IgD-negative memory B cell (primary cell): ENCODE results near the gene SDC1. TPM values are rescaled to one million over a fixed set of nuclear protein-coding genes. Genes with fewer than 3 reads are reported as not detected.

Source experiments
- H3K27ac Mint-ChIP-seq, 3 donors: one replicate each; pipeline ENCODE4 v1.8.0; 2020 to 2022; ENCODE audit warnings: mild to moderate bottlenecking in 3 of 3, mixed read lengths in 3 of 3, moderate library complexity in 1 of 3
- H3K27me3 Mint-ChIP-seq: one replicate; pipeline ENCODE4 v1.8.0; 2021; ENCODE audit warnings: mixed read lengths
- H3K36me3 Mint-ChIP-seq: one replicate; pipeline ENCODE4 v1.8.0; 2020; ENCODE audit warnings: mild to moderate bottlenecking, mixed read lengths
- H3K4me1 Mint-ChIP-seq, 3 donors: one replicate each; pipeline ENCODE4 v1.8.0; 2020 to 2022; ENCODE audit warnings: mixed read lengths in 3 of 3, mild to moderate bottlenecking in 1 of 3
- H3K4me3 Mint-ChIP-seq, 4 donors: one replicate each; pipeline ENCODE4 v1.8.0; 2020 to 2022; ENCODE audit warnings: mild to moderate bottlenecking in 4 of 4, mixed read lengths in 4 of 4, moderate library complexity in 3 of 4
- H3K9me3 Mint-ChIP-seq, 3 donors: one replicate each; pipeline ENCODE4 v1.8.0; 2020 to 2021; ENCODE audit warnings: mixed read lengths in 3 of 3, mild to moderate bottlenecking in 1 of 3
- polyA plus RNA-seq: library from polyadenylated mRNA; unstranded; fragments of 300-500 nt; fragmentation: Illumina TruSeq; gene quantifications from one replicate; pipeline ENCODE4 v1.2.3, GENCODE V29; 2021

Gene SDC1
- polyA plus RNA-seq, 1 donor from 2014 or later, result 1.3 TPM

DNA sequence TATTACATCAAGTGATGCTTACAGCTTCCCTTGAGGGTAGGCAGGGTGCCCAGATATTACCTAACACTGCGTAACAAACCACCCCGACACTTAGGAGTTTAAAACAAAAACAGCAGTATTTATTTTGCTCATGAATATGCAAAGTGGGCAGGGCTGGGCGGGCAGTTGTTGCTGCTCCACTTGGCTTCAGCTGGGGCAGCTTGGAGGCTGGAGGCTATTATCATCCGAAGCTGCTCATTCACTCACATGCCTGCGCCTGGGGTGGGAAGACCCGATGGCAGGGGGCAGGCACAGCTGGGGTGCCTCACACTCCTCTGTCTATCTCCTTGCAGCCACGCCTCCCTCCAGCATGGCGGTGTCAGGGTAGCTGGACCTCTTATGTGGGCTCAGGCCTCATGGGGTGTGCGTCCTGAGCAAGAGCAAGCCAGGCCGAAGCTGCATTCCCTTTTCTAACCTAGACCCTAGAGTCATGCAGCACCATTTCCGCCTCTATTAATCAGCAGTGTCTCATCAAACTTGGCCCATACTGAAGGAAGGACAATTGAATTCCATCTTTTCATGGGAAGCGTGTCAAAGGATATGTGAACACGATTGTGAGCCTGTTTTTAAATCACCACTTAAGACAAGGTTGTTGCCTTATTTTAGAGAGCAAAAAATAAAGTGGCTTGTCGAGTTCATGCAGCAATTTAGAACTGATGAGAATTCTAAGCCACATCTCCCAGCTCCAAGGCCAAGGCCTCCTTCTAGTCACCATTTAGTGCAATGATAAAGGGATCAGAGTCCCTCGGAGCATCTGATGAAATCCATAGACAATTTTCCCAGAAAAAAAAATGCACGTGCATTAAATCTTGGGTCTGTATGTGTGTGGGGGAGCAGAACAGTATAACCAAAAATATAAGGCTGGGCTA, 54.9 kb downstream of the SDC1 start:
- Mint-ChIP-seq H3K27me3 (peaks cover 9% of the 10 kb centered on the region), H3K4me1 (no peaks in the 10 kb centered on the region), H3K9me3 (no peaks in the 10 kb centered on the region), H3K4me3 (peak overlapping the region in 1 of 4 donors; percentile 6), H3K27ac (no peak overlapping the region), H3K36me3 (no peaks in the 10 kb centered on the region)

DNA sequence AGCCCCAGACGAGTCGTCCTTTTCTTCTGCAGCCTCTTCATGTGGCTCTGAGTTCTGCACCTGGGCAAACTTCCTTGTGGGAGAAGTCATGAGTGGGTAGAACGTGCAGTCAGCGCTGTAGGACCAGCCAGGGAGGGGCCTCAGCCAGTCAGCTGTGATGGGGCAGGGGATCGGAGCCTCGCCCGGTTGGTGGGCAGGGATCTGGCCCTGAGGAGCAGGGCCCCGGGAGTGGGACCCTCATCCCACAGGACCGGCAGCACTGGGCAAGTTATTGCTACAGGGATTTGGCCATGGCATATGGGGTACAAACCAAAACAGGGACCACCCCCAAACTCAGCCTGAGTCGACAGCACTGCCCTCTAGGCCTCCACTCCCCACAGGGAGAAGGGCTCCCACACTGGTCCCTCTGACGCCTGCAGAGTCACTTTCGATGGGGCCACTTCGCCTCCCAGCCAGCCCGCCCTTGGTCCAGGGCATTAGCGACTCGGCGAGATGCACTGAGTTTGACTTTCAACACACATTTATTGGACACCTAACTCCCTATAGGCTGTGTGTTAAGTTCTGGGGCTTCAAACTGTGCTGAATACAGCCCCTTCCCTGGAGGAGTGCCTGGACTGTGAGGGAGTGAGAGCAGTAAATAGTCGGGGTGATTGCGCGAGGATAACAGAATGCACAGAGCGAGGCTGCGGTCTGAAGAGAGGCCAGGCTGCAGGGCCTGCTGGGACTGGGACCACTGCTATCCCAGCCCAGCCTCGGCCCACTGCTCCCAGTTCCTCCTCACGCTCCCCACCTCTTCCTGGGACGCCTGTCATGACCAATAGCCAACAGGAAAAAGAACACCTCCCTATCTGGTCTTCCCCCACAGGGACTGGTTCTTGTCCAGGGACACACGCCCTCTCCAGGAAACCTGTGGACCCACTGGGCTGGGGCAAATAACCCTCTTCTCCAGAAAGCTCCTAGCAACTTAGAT, 55.9 kb downstream of the SDC1 start:
- H3K4me3 Mint-ChIP-seq, result no peak overlapping the region
- peaks cover 9% of the 10 kb centered on the region for H3K27me3 Mint-ChIP-seq
- no peaks in the 10 kb centered on the region for H3K9me3 Mint-ChIP-seq
- H3K4me1 Mint-ChIP-seq, result no peaks in the 10 kb centered on the region
- H3K36me3 Mint-ChIP-seq, result no peaks in the 10 kb centered on the region
- peak overlapping the region in 1 of 3 donors; percentile 76 for H3K27ac Mint-ChIP-seq

DNA sequence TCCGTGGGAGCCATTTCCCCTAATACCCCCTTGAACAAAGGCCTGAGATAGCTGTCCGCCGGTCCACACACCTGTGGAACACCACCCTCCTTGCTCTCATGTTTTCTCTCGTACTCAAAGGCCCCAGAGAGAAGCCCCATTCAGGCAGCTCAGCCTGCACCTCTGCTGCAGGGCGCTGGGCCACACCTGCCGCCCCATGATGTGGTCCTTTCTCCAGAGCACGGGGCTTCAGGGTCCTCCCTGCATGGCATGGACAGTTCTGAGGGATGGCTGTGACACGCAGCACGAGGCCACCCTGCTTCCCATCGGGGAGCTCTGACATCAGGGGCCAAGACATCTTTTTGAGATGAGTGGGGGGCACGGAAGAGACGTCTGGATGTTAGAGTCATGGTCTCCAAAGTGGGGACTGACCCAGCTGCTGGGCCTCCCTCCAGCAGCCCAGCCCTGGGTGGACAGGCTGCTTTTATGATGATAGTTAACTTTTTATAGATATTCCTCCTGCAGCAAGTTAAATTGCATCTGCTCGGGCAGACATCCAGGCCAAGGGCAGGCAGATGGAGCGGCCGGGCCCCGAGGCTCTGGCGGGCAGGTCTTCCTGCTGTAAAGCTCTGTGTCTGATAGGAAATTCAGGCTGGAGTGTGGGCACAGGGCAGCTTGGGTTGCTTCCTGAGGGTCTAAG, 56.7 kb downstream of the SDC1 start:
- H3K4me1 Mint-ChIP-seq, result no peaks in the 10 kb centered on the region
- H3K4me3 Mint-ChIP-seq, result no peak overlapping the region
- H3K36me3 Mint-ChIP-seq, result no peaks in the 10 kb centered on the region
- H3K27me3 Mint-ChIP-seq, result peaks cover 9% of the 10 kb centered on the region
- no peak overlapping the region for H3K27ac Mint-ChIP-seq
- no peaks in the 10 kb centered on the region for H3K9me3 Mint-ChIP-seq

DNA sequence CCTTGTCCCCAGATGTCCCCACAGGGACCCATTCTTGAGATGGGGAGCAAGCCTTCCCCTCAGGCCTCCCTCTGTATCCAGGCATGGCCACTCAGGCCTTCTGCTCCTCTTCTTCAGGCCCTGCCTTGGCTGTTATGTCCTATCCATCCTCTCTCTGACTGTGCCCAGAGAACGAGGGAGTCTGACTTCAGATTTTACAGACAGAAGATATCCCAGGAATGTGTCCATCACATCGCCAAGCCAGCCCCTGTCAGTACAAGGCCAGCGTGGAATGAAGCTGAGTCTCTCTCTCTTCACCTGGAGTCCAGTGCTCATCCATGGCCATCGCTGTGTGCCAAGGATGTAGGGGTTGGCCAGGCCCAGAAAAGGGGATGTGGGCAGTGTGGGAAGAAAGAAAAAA, 57.6 kb downstream of the SDC1 start:
- Mint-ChIP-seq H3K27ac (no peak overlapping the region), H3K4me1 (no peaks in the 10 kb centered on the region), H3K27me3 (peaks cover 9% of the 10 kb centered on the region), H3K36me3 (no peaks in the 10 kb centered on the region), H3K4me3 (no peak overlapping the region), H3K9me3 (no peaks in the 10 kb centered on the region)

GRCh38 chr2:20165677-20166509, 59.0 kb downstream of the SDC1 start:
- peaks cover 10% of the 10 kb centered on the region for H3K27me3 Mint-ChIP-seq
- no peak overlapping the region for H3K27ac Mint-ChIP-seq
- H3K4me3 Mint-ChIP-seq, result no peak overlapping the region
- no peaks in the 10 kb centered on the region for H3K36me3 Mint-ChIP-seq
- no peaks in the 10 kb centered on the region for H3K4me1 Mint-ChIP-seq
- no peaks in the 10 kb centered on the region for H3K9me3 Mint-ChIP-seq

- peaks cover 10% of the 10 kb centered on the region for H3K27me3 Mint-ChIP-seq
- H3K27ac Mint-ChIP-seq, result no peak overlapping the region
- peaks cover 0 to 1% (median 0%) of the 10 kb centered on the region in 3 donors for H3K9me3 Mint-ChIP-seq
- no peak overlapping the region for H3K4me3 Mint-ChIP-seq
- no peaks in the 10 kb centered on the region for H3K36me3 Mint-ChIP-seq
- H3K4me1 Mint-ChIP-seq, result no peaks in the 10 kb centered on the region
Measured at GRCh38 chr2:20164734-20165478, 60.0 kb downstream of the SDC1 start.

DNA sequence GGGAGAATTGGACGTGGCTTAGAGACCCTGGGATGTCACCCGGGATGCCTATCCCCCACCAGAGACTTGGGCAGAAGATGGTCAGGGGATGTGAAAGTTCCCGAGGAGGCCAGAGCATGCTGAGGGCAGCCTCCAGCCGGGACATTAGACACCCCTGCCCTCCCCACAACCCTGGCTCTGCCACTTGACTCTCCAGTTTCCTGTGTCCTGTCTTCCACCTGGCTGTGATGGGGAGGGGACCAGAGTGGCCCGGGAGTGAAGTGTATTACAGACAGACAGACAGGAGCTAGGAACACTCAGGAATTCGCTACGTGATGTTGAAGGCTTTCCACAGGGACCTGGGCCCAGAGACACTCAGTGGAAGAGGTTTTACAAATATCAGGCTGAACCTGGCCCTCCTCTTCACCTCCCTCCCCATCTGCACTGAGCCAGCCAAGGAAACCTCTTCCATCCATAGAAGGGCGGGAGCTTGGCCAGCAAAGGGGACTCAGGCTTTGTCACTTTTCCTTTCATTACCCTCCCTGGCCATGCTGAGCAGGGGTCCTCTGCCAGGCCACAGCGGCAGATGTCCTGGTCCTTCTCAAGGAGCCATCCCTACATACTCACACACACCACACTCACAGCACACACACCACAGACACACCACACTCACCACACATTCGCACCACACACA, 60.7 kb downstream of the SDC1 start:
- Mint-ChIP-seq H3K27me3 (peaks cover 6% of the 10 kb centered on the region), H3K4me3 (no peak overlapping the region), H3K36me3 (no peaks in the 10 kb centered on the region), H3K9me3 (peaks cover 0 to 9% (median 3%) of the 10 kb centered on the region in 3 donors), H3K4me1 (no peaks in the 10 kb centered on the region), H3K27ac (no peak overlapping the region)

- Mint-ChIP-seq H3K27me3 (peaks cover 8% of the 10 kb centered on the region), H3K27ac (no peak overlapping the region), H3K4me1 (no peaks in the 10 kb centered on the region), H3K9me3 (peaks cover 5 to 11% (median 5%) of the 10 kb centered on the region in 3 donors), H3K4me3 (no peak overlapping the region), H3K36me3 (no peaks in the 10 kb centered on the region)
Measured at GRCh38 chr2:20159411-20160070, 65.4 kb downstream of the SDC1 start.

DNA sequence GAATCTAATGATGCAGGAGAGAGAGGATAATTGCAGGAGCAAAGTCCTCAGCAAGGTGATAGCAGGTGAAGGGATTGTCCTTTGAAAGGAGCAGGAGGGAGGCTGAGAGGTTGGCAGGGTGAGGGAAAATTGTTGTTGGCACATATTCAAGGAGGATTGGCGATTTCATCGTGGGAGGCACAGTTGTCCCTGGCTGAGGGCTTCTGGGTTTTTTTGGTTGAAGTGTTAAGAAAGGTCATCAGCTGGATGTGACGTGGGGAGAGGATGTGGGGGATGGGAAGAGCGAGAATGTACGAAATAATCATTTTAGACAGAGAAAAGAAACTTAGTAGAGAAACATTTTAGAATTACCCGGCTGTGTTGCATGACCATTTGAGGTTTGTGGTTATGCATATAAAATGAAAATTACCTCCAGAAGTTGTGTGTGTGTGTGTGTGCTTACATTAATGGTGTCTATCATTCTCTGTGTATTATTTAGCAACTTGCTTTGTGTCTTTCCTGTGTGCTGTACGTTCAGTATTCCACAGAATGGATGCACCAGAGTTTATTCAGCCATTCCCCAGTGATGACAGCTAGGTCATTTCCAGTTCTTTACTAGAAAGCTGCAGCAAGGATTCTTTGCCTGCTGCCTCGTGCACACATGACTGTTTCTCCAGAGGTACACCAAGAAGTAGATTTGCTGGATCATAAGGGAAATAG, 67.6 kb downstream of the SDC1 start:
- no peak overlapping the region for H3K27ac Mint-ChIP-seq
- peaks cover 5 to 11% (median 7%) of the 10 kb centered on the region in 3 donors for H3K9me3 Mint-ChIP-seq
- H3K27me3 Mint-ChIP-seq, result peaks cover 10% of the 10 kb centered on the region
- no peaks in the 10 kb centered on the region for H3K36me3 Mint-ChIP-seq
- no peaks in the 10 kb centered on the region for H3K4me1 Mint-ChIP-seq
- no peak overlapping the region for H3K4me3 Mint-ChIP-seq

DNA sequence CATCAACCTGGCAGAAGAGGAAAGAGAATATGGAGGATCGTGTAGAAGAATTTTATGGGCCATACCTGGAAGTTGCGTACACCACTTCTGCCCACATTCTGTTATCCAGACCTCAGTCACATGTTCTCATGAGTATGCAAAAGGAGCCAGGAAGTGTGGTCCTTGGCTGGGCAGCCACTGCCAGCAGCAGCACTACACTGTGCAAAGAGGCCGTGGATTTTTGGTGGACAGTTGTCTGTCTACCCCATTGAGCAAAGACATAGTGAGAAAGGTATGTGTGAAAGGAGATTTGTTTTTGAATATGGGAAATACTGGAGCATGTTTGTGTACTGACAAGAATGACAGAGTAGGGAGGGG, 68.1 kb downstream of the SDC1 start:
- H3K4me1 Mint-ChIP-seq, result no peaks in the 10 kb centered on the region
- H3K4me3 Mint-ChIP-seq, result no peak overlapping the region

GRCh38 chr2:20156076-20156759, 68.7 kb downstream of the SDC1 start:
- H3K27me3 Mint-ChIP-seq, result peaks cover 9% of the 10 kb centered on the region
- no peaks in the 10 kb centered on the region for H3K4me1 Mint-ChIP-seq
- H3K9me3 Mint-ChIP-seq, result peaks cover 5 to 11% (median 7%) of the 10 kb centered on the region in 3 donors
- no peaks in the 10 kb centered on the region for H3K36me3 Mint-ChIP-seq
- H3K27ac Mint-ChIP-seq, result no peak overlapping the region
- no peak overlapping the region for H3K4me3 Mint-ChIP-seq

More for the DNA sequence above, 68.1 kb downstream of the SDC1 start:
- Mint-ChIP-seq H3K27ac (no peak overlapping the region), H3K36me3 (no peaks in the 10 kb centered on the region), H3K27me3 (peaks cover 10% of the 10 kb centered on the region), H3K9me3 (peaks cover 5 to 11% (median 7%) of the 10 kb centered on the region in 3 donors)
